HEK293 (cell line): Measurements from ENCODE around the gene LRRK1.

Source experiments
- SETDB1 ChIP-seq: IDR thresholded peaks from one replicate; pipeline ENCODE4 v1.6.1; 2017; ENCODE audit warnings: mild to moderate bottlenecking, low read length, moderate library complexity, mixed read lengths; ENCODE audit not compliant: insufficient read length
- YY1 ChIP-seq: fragments of 450-650 bp; formaldehyde crosslinking; IDR thresholded peaks from 2 replicates; pipeline ENCODE4 v1.5.1; 2018; ENCODE audit warnings: missing biosample characterization, missing genetic modification characterization
- ZNF2 ChIP-seq: fragments of 450-650 bp; formaldehyde crosslinking; IDR thresholded peaks from 2 replicates; pipeline ENCODE4 v1.5.1; 2016; ENCODE audit warnings: missing biosample characterization, missing genetic modification characterization
- ZNF510 ChIP-seq: fragments of 450-650 bp; formaldehyde crosslinking; IDR thresholded peaks from 2 replicates; pipeline ENCODE4 v1.5.1; 2018; ENCODE audit warnings: mild to moderate bottlenecking, missing genetic modification characterization, missing biosample characterization; ENCODE audit not compliant: insufficient replicate concordance
- ZNF558 ChIP-seq: fragments of 450-650 bp; formaldehyde crosslinking; IDR thresholded peaks from 2 replicates; pipeline ENCODE4 v1.5.1; 2016; ENCODE audit warnings: missing biosample characterization, missing genetic modification characterization
- ZNF707 ChIP-seq: fragments of 450-650 bp; formaldehyde crosslinking; IDR thresholded peaks from 2 replicates; pipeline ENCODE4 v1.5.1; 2016; ENCODE audit warnings: missing biosample characterization, missing genetic modification characterization
- ZNF768 ChIP-seq: fragments of 450-650 bp; formaldehyde crosslinking; IDR thresholded peaks from 2 replicates; pipeline ENCODE4 v1.5.1; 2018; ENCODE audit warnings: missing biosample characterization, mild to moderate bottlenecking, missing genetic modification characterization
- ZSCAN23 ChIP-seq: fragments of 450-650 bp; formaldehyde crosslinking; IDR thresholded peaks from 2 replicates; pipeline ENCODE4 v1.5.1; 2016; ENCODE audit warnings: missing biosample characterization, missing genetic modification characterization
- TF ChIP-seq, protein P1 (sequence below): fragments of 450-650 bp; formaldehyde crosslinking; IDR thresholded peaks from 2 replicates; pipeline ENCODE4 v1.5.1; 2016; ENCODE audit warnings: missing biosample characterization, missing genetic modification characterization
- TF ChIP-seq, protein P2 (sequence below): fragments of 450-650 bp; formaldehyde crosslinking; IDR thresholded peaks from 2 replicates; pipeline ENCODE4 v1.5.1; 2016; ENCODE audit warnings: missing biosample characterization, missing genetic modification characterization
- TF ChIP-seq, protein P3 (sequence below): fragments of 450-650 bp; formaldehyde crosslinking; IDR thresholded peaks from 2 replicates; pipeline ENCODE4 v1.5.1; 2016; ENCODE audit warnings: missing biosample characterization, missing genetic modification characterization
- TF ChIP-seq, protein P4 (sequence below): fragments of 450-650 bp; formaldehyde crosslinking; IDR thresholded peaks from 2 replicates; pipeline ENCODE4 v1.5.1; 2016; ENCODE audit warnings: missing biosample characterization, missing genetic modification characterization
- TF ChIP-seq, protein P5 (sequence below): fragments of 450-650 bp; formaldehyde crosslinking; IDR thresholded peaks from 2 replicates; pipeline ENCODE4 v1.5.1; 2016; ENCODE audit warnings: missing biosample characterization, missing genetic modification characterization

DNA sequence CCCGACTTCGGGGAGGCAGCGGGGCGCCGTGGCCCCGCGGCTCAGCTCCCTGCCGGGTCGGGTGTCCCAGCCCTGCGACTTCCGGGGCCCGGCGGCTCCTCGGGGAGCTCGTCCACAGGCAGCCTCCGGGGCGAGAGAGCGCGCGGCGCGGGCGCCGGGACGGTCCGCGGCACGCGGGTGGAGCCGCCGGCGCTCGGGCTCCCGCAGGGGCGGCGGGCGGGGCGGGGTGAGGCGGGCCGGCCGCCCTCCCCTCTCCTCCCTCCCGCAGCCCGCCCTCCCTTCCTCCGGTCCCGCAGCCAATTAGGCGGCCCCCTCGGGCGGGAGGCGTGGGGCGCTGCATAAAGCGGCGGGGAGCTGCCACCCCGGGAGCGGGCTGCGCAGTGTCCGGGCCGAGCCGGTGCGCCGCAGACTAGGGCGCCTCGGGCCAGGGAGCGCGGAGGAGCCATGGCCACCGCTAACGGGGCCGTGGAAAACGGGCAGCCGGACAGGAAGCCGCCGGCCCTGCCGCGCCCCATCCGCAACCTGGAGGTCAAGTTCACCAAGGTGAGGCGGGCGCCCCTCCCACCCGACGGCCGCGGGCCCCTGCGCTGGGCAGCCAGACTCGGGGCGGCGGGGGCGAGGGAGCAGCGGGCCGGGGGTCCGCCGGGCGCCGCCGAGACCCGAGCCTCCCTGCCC, 39.6 kb upstream of the LRRK1 start, which contains the start of gene ALDH1A3:
- TF ChIP-seq, protein P1, sequence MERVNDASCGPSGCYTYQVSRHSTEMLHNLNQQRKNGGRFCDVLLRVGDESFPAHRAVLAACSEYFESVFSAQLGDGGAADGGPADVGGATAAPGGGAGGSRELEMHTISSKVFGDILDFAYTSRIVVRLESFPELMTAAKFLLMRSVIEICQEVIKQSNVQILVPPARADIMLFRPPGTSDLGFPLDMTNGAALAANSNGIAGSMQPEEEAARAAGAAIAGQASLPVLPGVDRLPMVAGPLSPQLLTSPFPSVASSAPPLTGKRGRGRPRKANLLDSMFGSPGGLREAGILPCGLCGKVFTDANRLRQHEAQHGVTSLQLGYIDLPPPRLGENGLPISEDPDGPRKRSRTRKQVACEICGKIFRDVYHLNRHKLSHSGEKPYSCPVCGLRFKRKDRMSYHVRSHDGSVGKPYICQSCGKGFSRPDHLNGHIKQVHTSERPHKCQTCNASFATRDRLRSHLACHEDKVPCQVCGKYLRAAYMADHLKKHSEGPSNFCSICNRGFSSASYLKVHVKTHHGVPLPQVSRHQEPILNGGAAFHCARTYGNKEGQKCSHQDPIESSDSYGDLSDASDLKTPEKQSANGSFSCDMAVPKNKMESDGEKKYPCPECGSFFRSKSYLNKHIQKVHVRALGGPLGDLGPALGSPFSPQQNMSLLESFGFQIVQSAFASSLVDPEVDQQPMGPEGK = no peak
- TF ChIP-seq, protein P2, sequence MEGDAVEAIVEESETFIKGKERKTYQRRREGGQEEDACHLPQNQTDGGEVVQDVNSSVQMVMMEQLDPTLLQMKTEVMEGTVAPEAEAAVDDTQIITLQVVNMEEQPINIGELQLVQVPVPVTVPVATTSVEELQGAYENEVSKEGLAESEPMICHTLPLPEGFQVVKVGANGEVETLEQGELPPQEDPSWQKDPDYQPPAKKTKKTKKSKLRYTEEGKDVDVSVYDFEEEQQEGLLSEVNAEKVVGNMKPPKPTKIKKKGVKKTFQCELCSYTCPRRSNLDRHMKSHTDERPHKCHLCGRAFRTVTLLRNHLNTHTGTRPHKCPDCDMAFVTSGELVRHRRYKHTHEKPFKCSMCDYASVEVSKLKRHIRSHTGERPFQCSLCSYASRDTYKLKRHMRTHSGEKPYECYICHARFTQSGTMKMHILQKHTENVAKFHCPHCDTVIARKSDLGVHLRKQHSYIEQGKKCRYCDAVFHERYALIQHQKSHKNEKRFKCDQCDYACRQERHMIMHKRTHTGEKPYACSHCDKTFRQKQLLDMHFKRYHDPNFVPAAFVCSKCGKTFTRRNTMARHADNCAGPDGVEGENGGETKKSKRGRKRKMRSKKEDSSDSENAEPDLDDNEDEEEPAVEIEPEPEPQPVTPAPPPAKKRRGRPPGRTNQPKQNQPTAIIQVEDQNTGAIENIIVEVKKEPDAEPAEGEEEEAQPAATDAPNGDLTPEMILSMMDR (tag by site-specific recombination) = no peak
- TF ChIP-seq SETDB1 = no peak
- TF ChIP-seq, protein P3, sequence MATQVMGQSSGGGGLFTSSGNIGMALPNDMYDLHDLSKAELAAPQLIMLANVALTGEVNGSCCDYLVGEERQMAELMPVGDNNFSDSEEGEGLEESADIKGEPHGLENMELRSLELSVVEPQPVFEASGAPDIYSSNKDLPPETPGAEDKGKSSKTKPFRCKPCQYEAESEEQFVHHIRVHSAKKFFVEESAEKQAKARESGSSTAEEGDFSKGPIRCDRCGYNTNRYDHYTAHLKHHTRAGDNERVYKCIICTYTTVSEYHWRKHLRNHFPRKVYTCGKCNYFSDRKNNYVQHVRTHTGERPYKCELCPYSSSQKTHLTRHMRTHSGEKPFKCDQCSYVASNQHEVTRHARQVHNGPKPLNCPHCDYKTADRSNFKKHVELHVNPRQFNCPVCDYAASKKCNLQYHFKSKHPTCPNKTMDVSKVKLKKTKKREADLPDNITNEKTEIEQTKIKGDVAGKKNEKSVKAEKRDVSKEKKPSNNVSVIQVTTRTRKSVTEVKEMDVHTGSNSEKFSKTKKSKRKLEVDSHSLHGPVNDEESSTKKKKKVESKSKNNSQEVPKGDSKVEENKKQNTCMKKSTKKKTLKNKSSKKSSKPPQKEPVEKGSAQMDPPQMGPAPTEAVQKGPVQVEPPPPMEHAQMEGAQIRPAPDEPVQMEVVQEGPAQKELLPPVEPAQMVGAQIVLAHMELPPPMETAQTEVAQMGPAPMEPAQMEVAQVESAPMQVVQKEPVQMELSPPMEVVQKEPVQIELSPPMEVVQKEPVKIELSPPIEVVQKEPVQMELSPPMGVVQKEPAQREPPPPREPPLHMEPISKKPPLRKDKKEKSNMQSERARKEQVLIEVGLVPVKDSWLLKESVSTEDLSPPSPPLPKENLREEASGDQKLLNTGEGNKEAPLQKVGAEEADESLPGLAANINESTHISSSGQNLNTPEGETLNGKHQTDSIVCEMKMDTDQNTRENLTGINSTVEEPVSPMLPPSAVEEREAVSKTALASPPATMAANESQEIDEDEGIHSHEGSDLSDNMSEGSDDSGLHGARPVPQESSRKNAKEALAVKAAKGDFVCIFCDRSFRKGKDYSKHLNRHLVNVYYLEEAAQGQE (tag by site-specific recombination) = no peak
- no peak for TF ChIP-seq ZNF558
- TF ChIP-seq ZSCAN23 (tag by site-specific recombination) = no peak
- TF ChIP-seq, protein P4, sequence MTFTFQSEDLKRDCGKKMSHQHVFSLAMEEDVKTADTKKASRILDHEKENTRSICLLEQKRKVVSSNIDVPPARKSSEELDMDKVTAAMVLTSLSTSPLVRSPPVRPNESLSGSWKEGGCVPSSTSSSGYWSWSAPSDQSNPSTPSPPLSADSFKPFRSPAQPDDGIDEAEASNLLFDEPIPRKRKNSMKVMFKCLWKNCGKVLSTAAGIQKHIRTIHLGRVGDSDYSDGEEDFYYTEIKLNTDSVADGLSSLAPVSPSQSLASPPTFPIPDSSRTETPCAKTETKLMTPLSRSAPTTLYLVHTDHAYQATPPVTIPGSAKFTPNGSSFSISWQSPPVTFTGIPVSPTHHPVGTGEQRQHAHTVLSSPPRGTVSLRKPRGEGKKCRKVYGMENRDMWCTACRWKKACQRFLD (tag by site-specific recombination) = no peak
- TF ChIP-seq ZNF768 (tag by site-specific recombination) = no peak
- TF ChIP-seq, protein P5, sequence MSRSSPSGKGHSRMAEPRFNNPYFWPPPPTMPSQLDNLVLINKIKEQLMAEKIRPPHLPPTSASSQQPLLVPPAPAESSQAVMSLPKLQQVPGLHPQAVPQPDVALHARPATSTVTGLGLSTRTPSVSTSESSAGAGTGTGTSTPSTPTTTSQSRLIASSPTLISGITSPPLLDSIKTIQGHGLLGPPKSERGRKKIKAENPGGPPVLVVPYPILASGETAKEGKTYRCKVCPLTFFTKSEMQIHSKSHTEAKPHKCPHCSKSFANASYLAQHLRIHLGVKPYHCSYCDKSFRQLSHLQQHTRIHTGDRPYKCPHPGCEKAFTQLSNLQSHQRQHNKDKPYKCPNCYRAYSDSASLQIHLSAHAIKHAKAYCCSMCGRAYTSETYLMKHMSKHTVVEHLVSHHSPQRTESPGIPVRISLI (tag by site-specific recombination) = no peak
- no peak for TF ChIP-seq ZNF510 (tag by site-specific recombination)
- TF ChIP-seq ZNF2 (tag by site-specific recombination) = no peak
- TF ChIP-seq YY1 (tag by site-specific recombination) = no peak
- no peak for TF ChIP-seq ZNF707 (tag by site-specific recombination)
